CD4-positive, CD25-positive, alpha-beta regulatory T cell (primary cell): Measurements from ENCODE around the gene KAZN. TPM values are rescaled to one million over a fixed set of nuclear protein-coding genes. Genes with fewer than 3 reads are reported as not detected.

Experiments
- ATAC-seq, 2 donors: fragments of 150-1000 bp; cut with Tn5 transposase; one replicate each; pipeline ENCODE4 v1.10.0; 2021; ENCODE audit warnings: low read depth in 2 of 2, moderate number of reproducible peaks in 2 of 2, moderate library complexity in 1 of 2
- DNase-seq, 3 donors: peaks; one replicate each; pipeline versions ENCODE4 v3.0.0 to v3.0.0-alpha.2; 2012 to 2022; ENCODE audit warnings: mixed read lengths in 1 of 3
- H3K27ac ChIP-seq: one replicate; pipeline ENCODE4 v1.7.0; 2013; ENCODE audit warnings: mild to moderate bottlenecking, low read length; ENCODE audit not compliant: insufficient read depth, poor library complexity, severe bottlenecking
- H3K27me3 ChIP-seq: one replicate; pipeline ENCODE4 v1.7.0; 2013; ENCODE audit warnings: low read length; ENCODE audit not compliant: control insufficient read depth, insufficient read depth
- H3K36me3 ChIP-seq: one replicate; pipeline ENCODE4 v1.7.0; 2013; ENCODE audit warnings: mild to moderate bottlenecking, low read length, moderate library complexity; ENCODE audit not compliant: control insufficient read depth, insufficient read depth
- H3K4me1 ChIP-seq: 2 replicates; pipeline ENCODE4 v1.7.0; 2013; ENCODE audit warnings: mild to moderate bottlenecking, low read length; ENCODE audit not compliant: insufficient read depth, control insufficient read depth, poor library complexity, severe bottlenecking
- H3K4me3 ChIP-seq: one replicate; pipeline ENCODE4 v1.7.0; 2013; ENCODE audit warnings: low read depth, mild to moderate bottlenecking, low read length, moderate library complexity
- H3K9me3 ChIP-seq, 2 experiments: 1 replicate in 1 of 2; 2 replicates in 1 of 2; pipeline ENCODE4 v1.7.0; 2013; ENCODE audit warnings: low read length in 2 of 2, mild to moderate bottlenecking in 1 of 2, moderate library complexity in 1 of 2; ENCODE audit not compliant: control insufficient read depth in 2 of 2
- H3K27ac Mint-ChIP-seq, 3 donors: one replicate each; pipeline ENCODE4 v1.8.0; 2020 to 2022; ENCODE audit warnings: mild to moderate bottlenecking in 3 of 3, mixed read lengths in 3 of 3, moderate library complexity in 2 of 3
- H3K27me3 Mint-ChIP-seq: one replicate; pipeline ENCODE4 v1.8.0; 2022; ENCODE audit warnings: mild to moderate bottlenecking, mixed read lengths
- H3K36me3 Mint-ChIP-seq: one replicate; pipeline ENCODE4 v1.8.0; 2020; ENCODE audit warnings: mixed read lengths
- H3K4me1 Mint-ChIP-seq, 4 donors: one replicate each; pipeline ENCODE4 v1.8.0; 2020 to 2022; ENCODE audit warnings: mixed read lengths in 4 of 4, mild to moderate bottlenecking in 1 of 4
- H3K4me3 Mint-ChIP-seq, 4 donors: one replicate each; pipeline ENCODE4 v1.8.0; 2020 to 2022; ENCODE audit warnings: mild to moderate bottlenecking in 4 of 4, mixed read lengths in 4 of 4, moderate library complexity in 3 of 4
- H3K9me3 Mint-ChIP-seq, 7 donors: one replicate each; pipeline ENCODE4 v1.8.0; 2020 to 2022; ENCODE audit warnings: mixed read lengths in 7 of 7, mild to moderate bottlenecking in 3 of 7, moderate library complexity in 2 of 7
- polyA plus RNA-seq, 4 donors: library from polyadenylated mRNA; unstranded; fragments of 300-500 nt; fragmentation: Illumina TruSeq; gene quantifications; one replicate each; pipeline ENCODE4 v1.2.3, GENCODE V29; 2021
- total RNA-seq: library from RNA; stranded (reverse); gene quantifications from one replicate; pipeline ENCODE4 v1.2.3, GENCODE V29; 2022

The KAZN gene
- total and polyA plus RNA-seq, 5 donors from 2014 or later: not detected

DNA sequence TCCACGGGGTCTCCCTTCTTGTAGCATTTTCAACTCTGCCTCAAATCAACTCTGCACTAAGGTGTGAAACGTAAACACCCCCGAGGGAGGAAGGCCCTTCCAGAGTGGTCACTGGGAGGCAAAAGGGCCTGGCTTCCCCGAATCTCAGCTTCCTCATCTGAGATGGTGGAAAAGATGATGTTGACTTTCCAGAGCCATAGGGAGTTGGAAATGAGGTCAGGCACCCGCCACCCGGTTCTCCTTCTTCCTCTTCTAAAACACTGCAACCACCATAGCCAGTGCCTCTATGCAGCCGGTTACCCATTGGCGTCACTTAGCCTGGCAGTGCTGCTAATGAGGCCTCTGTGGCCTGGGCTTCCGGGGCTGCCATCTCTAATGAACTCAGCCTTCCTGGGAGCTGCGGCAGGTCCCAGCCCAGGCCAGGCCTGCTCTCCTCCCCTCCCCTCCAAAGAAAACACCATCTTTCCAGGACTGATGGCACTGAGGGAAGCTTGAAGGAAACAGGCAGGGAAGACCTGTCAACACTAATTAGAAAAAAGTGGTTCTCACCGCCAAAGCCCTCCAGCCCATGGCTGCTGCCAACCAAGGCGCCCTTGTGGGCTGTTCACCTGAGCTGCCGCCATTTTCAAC lies 175.0 kb downstream of the KAZN start:
- H3K4me1 ChIP-seq: no peaks in the 10 kb centered on the region
- H3K4me3 Mint-ChIP-seq: no peak overlapping the region
- ATAC-seq: no peak

DNA sequence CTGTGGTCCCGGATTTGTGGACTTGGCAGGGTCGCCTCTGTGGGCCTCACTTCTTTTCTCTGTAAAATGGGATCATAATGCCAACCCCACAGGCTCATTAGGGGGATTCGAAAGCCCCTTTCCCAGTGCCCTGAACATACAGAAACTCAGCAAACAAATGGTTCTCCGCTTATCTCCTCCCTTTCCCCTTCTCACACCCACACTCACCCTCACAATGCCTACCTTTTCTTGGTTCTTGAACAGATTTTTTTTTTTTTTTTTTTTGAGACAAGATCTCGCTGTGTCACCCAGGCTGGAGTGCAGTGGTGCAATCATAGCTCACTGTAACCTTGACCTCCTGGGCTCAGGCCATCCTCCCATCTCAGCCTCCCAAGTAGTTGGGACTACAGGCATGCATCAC lies 175.7 kb downstream of the KAZN start:
- ATAC-seq: no peak

More for the DNA sequence above, 175.0 kb downstream of the KAZN start:
- H3K27ac Mint-ChIP-seq: no peak overlapping the region
- no peaks in the 10 kb centered on the region for H3K4me1 Mint-ChIP-seq
- no peaks in the 10 kb centered on the region for H3K36me3 Mint-ChIP-seq
- Histone ChIP-seq H3K27ac (no peak overlapping the region), H3K9me3 (no peaks in the 10 kb centered on the region), H3K36me3 (no peaks in the 10 kb centered on the region), H3K4me3 (no peak overlapping the region), H3K27me3 (no peaks in the 10 kb centered on the region)
- H3K9me3 Mint-ChIP-seq: peaks cover 0 to 2% (median 0%) of the 10 kb centered on the region in 7 donors
- H3K27me3 Mint-ChIP-seq: no peaks in the 10 kb centered on the region
- no peak for DNase-seq

GRCh38 chr1:14774988-14775387 lies 176.5 kb downstream of the KAZN start:
- DNase-seq (no peak), ATAC-seq (no peak)
- Histone ChIP-seq H3K9me3 (no peaks in the 10 kb centered on the region), H3K4me1 (no peaks in the 10 kb centered on the region), H3K27me3 (peaks cover 2% of the 10 kb centered on the region), H3K36me3 (no peaks in the 10 kb centered on the region), H3K4me3 (no peak overlapping the region), H3K27ac (no peak overlapping the region)
- Mint-ChIP-seq H3K9me3 (peaks cover 0 to 6% (median 0%) of the 10 kb centered on the region in 7 donors), H3K27ac (no peak overlapping the region), H3K4me3 (no peak overlapping the region), H3K27me3 (peaks cover 2% of the 10 kb centered on the region), H3K36me3 (no peaks in the 10 kb centered on the region), H3K4me1 (no peaks in the 10 kb centered on the region)

More for the DNA sequence above, 175.7 kb downstream of the KAZN start:
- H3K9me3 Mint-ChIP-seq: peaks cover 0 to 2% (median 0%) of the 10 kb centered on the region in 7 donors
- H3K27me3 Mint-ChIP-seq: no peaks in the 10 kb centered on the region
- no peaks in the 10 kb centered on the region for H3K4me1 Mint-ChIP-seq
- H3K4me3 ChIP-seq: no peak overlapping the region
- no peaks in the 10 kb centered on the region for H3K4me1 ChIP-seq
- DNase-seq: no peak
- no peaks in the 10 kb centered on the region for H3K9me3 ChIP-seq
- no peaks in the 10 kb centered on the region for H3K36me3 Mint-ChIP-seq
- no peaks in the 10 kb centered on the region for H3K36me3 ChIP-seq
- no peak overlapping the region for H3K4me3 Mint-ChIP-seq
- no peaks in the 10 kb centered on the region for H3K27me3 ChIP-seq
- no peak overlapping the region for H3K27ac ChIP-seq
- H3K27ac Mint-ChIP-seq: no peak overlapping the region

DNA sequence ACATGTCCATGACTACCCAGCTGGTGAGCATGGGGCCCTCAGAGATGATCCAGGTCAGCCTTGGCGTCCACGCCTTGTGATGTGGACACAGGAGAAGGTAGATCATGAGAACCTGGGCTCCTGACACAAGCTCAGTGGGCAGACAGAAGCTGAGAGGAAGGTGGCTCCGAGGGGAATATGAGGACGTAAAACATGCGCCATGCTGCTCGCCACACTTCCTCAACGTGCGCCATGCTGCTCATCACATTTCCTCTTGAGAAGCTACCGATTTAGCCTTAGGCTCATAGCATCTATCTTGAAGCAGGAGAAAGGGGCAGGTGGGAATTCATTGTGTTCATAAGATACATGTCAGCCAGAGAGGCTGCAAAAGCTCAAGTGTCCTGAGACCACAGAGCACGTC lies 176.9 kb downstream of the KAZN start:
- no peak overlapping the region for H3K27ac Mint-ChIP-seq
- Histone ChIP-seq H3K4me3 (no peak overlapping the region), H3K9me3 (no peaks in the 10 kb centered on the region), H3K36me3 (no peaks in the 10 kb centered on the region), H3K27ac (no peak overlapping the region), H3K4me1 (no peaks in the 10 kb centered on the region), H3K27me3 (peaks cover 2% of the 10 kb centered on the region)
- no peak overlapping the region for H3K4me3 Mint-ChIP-seq
- no peaks in the 10 kb centered on the region for H3K4me1 Mint-ChIP-seq
- no peak for ATAC-seq
- peaks cover 0 to 6% (median 0%) of the 10 kb centered on the region in 7 donors for H3K9me3 Mint-ChIP-seq
- H3K27me3 Mint-ChIP-seq: peaks cover 5% of the 10 kb centered on the region
- DNase-seq: no peak
- no peaks in the 10 kb centered on the region for H3K36me3 Mint-ChIP-seq

GRCh38 chr1:14777516-14778506 lies 179.3 kb downstream of the KAZN start:
- no peaks in the 10 kb centered on the region for H3K9me3 ChIP-seq
- H3K4me3 ChIP-seq: no peak overlapping the region
- no peaks in the 10 kb centered on the region for H3K36me3 ChIP-seq
- Mint-ChIP-seq H3K9me3 (peaks cover 0 to 6% (median 0%) of the 10 kb centered on the region in 7 donors), H3K36me3 (no peaks in the 10 kb centered on the region), H3K4me1 (no peaks in the 10 kb centered on the region), H3K27me3 (peaks cover 5% of the 10 kb centered on the region), H3K27ac (no peak overlapping the region), H3K4me3 (no peak overlapping the region)
- DNase-seq: peak in 1 of 3 donors; percentile 7
- no peak for ATAC-seq
- no peaks in the 10 kb centered on the region for H3K4me1 ChIP-seq
- H3K27me3 ChIP-seq: peaks cover 2% of the 10 kb centered on the region
- H3K27ac ChIP-seq: no peak overlapping the region

DNA sequence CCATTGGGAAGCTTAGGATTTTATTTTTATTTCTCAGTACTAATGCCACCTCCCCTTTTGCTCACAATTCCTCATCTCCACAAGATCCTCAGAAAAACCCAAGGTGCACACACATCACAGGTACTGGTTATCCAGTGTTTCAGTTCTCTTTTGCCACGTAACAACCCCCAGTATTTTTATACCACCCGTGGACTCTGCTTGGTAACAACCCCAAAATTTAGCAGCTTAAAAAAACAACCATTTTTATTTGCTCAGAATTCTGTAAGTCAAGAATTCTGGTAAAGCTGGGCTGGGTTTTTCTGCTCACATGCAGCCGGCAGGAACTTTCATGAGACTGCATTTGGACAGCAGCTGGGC lies 180.0 kb downstream of the KAZN start:
- ATAC-seq: no peak
- Mint-ChIP-seq H3K27me3 (peaks cover 5% of the 10 kb centered on the region), H3K4me3 (no peak overlapping the region)

DNA sequence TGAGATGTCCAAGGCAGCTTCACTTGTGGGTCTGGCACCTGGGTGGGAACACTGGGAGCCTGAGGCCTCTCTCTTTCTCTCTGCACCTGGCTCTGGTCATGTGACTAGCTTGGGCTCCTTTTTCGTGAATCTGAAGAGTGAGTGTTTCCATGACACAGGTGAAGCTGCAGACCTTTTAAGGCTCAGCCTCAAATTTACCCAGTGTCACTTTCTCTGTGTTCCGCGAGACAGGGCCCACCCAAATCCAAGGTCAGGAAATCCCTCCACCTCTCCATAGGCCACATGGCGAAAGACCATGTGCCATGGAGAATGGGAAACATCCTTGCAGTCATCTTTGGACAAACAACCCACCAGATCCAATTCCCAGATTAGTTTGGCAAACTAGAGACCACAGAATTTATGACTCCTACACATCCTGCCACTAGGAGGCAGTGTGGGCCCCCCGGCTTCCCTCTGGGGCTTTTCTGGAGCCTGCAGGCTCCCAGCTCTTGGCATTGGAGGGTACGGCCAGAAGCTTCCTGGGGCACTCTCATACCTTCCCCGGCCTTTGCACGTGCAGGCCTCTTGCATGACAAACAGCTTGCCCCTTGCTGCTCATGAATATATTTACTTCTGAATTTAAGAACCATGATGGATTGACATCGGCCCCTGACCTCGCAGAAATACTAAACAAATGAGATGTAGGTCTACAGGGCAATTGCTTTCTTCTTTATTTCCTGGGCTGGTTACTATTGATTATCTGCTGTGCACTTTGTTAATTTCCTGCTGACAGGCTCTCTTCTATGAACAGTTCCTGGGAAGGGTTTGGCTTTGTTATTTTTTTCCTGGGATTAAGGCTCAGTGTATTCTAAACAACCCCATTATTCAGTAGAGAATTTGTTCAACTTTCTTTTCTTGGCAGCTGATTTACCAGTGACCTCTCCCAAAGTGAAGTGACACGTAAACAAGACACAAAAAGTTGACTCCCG lies 180.7 kb downstream of the KAZN start:
- no peak overlapping the region for H3K4me3 Mint-ChIP-seq
- peaks cover 0 to 6% (median 0%) of the 10 kb centered on the region in 7 donors for H3K9me3 Mint-ChIP-seq
- Histone ChIP-seq H3K4me3 (no peak overlapping the region), H3K27me3 (peaks cover 2% of the 10 kb centered on the region), H3K27ac (no peak overlapping the region), H3K36me3 (no peaks in the 10 kb centered on the region), H3K4me1 (no peaks in the 10 kb centered on the region), H3K9me3 (no peaks in the 10 kb centered on the region)
- no peak overlapping the region for H3K27ac Mint-ChIP-seq
- H3K27me3 Mint-ChIP-seq: peaks cover 5% of the 10 kb centered on the region
- DNase-seq (peak in 1 of 3 donors; percentile 1), ATAC-seq (no peak)
- H3K4me1 Mint-ChIP-seq: no peaks in the 10 kb centered on the region
- no peaks in the 10 kb centered on the region for H3K36me3 Mint-ChIP-seq

More for the DNA sequence above, 180.0 kb downstream of the KAZN start:
- Histone ChIP-seq H3K4me3 (no peak overlapping the region), H3K9me3 (no peaks in the 10 kb centered on the region), H3K4me1 (no peaks in the 10 kb centered on the region), H3K27me3 (peaks cover 2% of the 10 kb centered on the region), H3K36me3 (no peaks in the 10 kb centered on the region), H3K27ac (no peak overlapping the region)
- H3K27ac Mint-ChIP-seq: no peak overlapping the region
- H3K36me3 Mint-ChIP-seq: no peaks in the 10 kb centered on the region
- DNase-seq: no peak
- no peaks in the 10 kb centered on the region for H3K4me1 Mint-ChIP-seq
- peaks cover 0 to 6% (median 0%) of the 10 kb centered on the region in 7 donors for H3K9me3 Mint-ChIP-seq
